WTC11 (cell line): ENCODE measurements around the gene SQOR.

ENCODE experiments used
- ATF2 ChIP-seq: sonication (generic); formaldehyde crosslinking; IDR thresholded peaks from 2 replicates; pipeline ENCODE4 v1.8.1; 2022; ENCODE audit warnings: low read depth, missing genetic modification reagents, borderline replicate concordance
- HMGXB4 ChIP-seq: sonication (generic); formaldehyde crosslinking; IDR thresholded peaks from 2 replicates; pipeline ENCODE4 v1.8.1; 2023; ENCODE audit warnings: mild to moderate bottlenecking, moderate library complexity, missing genetic modification reagents
- IRF2 ChIP-seq: sonication (generic); formaldehyde crosslinking; IDR thresholded peaks from 2 replicates; pipeline ENCODE4 v1.8.0; 2022; ENCODE audit warnings: low read depth, missing genetic modification reagents, borderline replicate concordance
- PRDM15 ChIP-seq: sonication (generic); formaldehyde crosslinking; IDR thresholded peaks from 2 replicates; pipeline ENCODE4 v1.8.0; 2022; ENCODE audit warnings: missing genetic modification reagents
- ZBTB21 ChIP-seq: sonication (generic); formaldehyde crosslinking; IDR thresholded peaks from 2 replicates; pipeline ENCODE4 v1.8.1; 2023; ENCODE audit warnings: mild to moderate bottlenecking, missing genetic modification reagents, borderline replicate concordance
- ZNF512 ChIP-seq: sonication (generic); formaldehyde crosslinking; IDR thresholded peaks from 2 replicates; pipeline ENCODE4 v1.8.1; 2022; ENCODE audit warnings: missing genetic modification reagents, borderline replicate concordance
- TF ChIP-seq, protein P1 (sequence below): sonication (generic); formaldehyde crosslinking; conservative IDR thresholded peaks from 2 replicates; pipeline ENCODE4 v1.8.1; 2023; ENCODE audit warnings: mild to moderate bottlenecking, low read depth, missing genetic modification reagents, moderate library complexity
- TF ChIP-seq, protein P2 (sequence below): fragments of 200-600 bp; IDR thresholded peaks from 2 replicates; pipeline ENCODE4 v1.8.0; 2022; ENCODE audit warnings: antibody characterized with exemption

DNA sequence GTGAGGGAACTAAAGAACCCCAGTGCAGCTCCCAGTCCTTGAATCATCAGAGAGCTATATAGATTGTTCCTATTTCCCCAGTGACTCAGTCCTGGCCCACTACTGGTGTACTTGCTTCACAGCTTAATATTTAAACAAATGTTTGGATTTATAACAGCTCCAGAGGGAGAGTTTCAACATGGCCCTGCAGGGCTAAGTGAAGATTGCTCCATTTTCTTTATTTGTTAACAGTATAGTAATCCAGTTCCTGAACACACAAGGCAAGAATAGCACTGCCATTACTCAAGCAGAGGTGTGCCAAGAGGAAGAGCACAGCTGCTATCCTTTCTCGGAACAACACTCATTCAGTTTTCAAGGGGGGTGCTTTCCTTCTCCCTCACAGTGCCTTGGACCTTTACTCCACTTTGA is 6.5 kb downstream of the SQOR start:
- TF ChIP-seq ZNF512 (CRISPR knock-in tag) (no peak), ATF2 (CRISPR knock-in tag) (no peak), PRDM15 (no peak), HMGXB4 (CRISPR knock-in tag) (no peak), IRF2 (CRISPR knock-in tag) (no peak), ZBTB21 (CRISPR knock-in tag) (no peak)
- TF ChIP-seq, protein P1, sequence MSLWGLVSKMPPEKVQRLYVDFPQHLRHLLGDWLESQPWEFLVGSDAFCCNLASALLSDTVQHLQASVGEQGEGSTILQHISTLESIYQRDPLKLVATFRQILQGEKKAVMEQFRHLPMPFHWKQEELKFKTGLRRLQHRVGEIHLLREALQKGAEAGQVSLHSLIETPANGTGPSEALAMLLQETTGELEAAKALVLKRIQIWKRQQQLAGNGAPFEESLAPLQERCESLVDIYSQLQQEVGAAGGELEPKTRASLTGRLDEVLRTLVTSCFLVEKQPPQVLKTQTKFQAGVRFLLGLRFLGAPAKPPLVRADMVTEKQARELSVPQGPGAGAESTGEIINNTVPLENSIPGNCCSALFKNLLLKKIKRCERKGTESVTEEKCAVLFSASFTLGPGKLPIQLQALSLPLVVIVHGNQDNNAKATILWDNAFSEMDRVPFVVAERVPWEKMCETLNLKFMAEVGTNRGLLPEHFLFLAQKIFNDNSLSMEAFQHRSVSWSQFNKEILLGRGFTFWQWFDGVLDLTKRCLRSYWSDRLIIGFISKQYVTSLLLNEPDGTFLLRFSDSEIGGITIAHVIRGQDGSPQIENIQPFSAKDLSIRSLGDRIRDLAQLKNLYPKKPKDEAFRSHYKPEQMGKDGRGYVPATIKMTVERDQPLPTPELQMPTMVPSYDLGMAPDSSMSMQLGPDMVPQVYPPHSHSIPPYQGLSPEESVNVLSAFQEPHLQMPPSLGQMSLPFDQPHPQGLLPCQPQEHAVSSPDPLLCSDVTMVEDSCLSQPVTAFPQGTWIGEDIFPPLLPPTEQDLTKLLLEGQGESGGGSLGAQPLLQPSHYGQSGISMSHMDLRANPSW (CRISPR knock-in tag): no peak
- TF ChIP-seq, protein P2, sequence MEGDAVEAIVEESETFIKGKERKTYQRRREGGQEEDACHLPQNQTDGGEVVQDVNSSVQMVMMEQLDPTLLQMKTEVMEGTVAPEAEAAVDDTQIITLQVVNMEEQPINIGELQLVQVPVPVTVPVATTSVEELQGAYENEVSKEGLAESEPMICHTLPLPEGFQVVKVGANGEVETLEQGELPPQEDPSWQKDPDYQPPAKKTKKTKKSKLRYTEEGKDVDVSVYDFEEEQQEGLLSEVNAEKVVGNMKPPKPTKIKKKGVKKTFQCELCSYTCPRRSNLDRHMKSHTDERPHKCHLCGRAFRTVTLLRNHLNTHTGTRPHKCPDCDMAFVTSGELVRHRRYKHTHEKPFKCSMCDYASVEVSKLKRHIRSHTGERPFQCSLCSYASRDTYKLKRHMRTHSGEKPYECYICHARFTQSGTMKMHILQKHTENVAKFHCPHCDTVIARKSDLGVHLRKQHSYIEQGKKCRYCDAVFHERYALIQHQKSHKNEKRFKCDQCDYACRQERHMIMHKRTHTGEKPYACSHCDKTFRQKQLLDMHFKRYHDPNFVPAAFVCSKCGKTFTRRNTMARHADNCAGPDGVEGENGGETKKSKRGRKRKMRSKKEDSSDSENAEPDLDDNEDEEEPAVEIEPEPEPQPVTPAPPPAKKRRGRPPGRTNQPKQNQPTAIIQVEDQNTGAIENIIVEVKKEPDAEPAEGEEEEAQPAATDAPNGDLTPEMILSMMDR: no peak
